Stimulated activated CD8-positive, alpha-beta memory T cell treated with anti-CD3 and anti-CD28 coated beads, Interleukin-12 subunit alpha, Interleukin-12 subunit beta, amount 100 ng/mL, for 1 hour (primary cell): ENCODE data around the gene CABP2.

Experiments
- DNase-seq: peaks from one replicate; pipeline ENCODE4 v3.0.0-alpha.2; 2020; ENCODE audit warnings: low read depth

CABP2 gene

GRCh38 chr11:67507864-67508485, 15.3 kb downstream of the CABP2 start, which contains the start of gene CDK2AP2:
Gene CDK2AP2 (minus strand): TSS chr11:67508162. CDS start chr11:67508082, 80 bp downstream.
- peak; percentile 94 for DNase-seq

GRCh38 chr11:67507242-67507863, 15.9 kb downstream of the CABP2 start:
- DNase-seq = no peak

GRCh38 chr11:67506426-67507051, 16.7 kb downstream of the CABP2 start:
- DNase-seq = no peak

- DNase-seq = peak; percentile 80
Measured at GRCh38 chr11:67505605-67506396, 17.4 kb downstream of the CABP2 start.

- DNase-seq = peak; percentile 59
Measured at GRCh38 chr11:67504950-67505581, 18.2 kb downstream of the CABP2 start, which contains the start of gene PITPNM1. Gene PITPNM1 (minus strand): TSS chr11:67505363. CDS start chr11:67504180, 1,183 bp downstream.

- no peak for DNase-seq
Measured at GRCh38 chr11:67504005-67504949, 19.0 kb downstream of the CABP2 start.

- DNase-seq = no peak
Measured at GRCh38 chr11:67503119-67504004, 19.9 kb downstream of the CABP2 start.

GRCh38 chr11:67502328-67502979, 20.8 kb downstream of the CABP2 start:
- DNase-seq = no peak

GRCh38 chr11:67501854-67502253, 21.4 kb downstream of the CABP2 start:
- DNase-seq = no peak

- DNase-seq = no peak
Measured at GRCh38 chr11:67500831-67501715, 22.2 kb downstream of the CABP2 start.

- no peak for DNase-seq
Measured at GRCh38 chr11:67500484-67500821, 22.8 kb downstream of the CABP2 start.

GRCh38 chr11:67499808-67500483, 23.3 kb downstream of the CABP2 start:
- no peak for DNase-seq

GRCh38 chr11:67498544-67498972, 24.7 kb downstream of the CABP2 start:
- DNase-seq = no peak

- no peak for DNase-seq
Measured at GRCh38 chr11:67497656-67498291, 25.5 kb downstream of the CABP2 start.

GRCh38 chr11:67496113-67496512, 27.1 kb downstream of the CABP2 start:
- no peak for DNase-seq

- DNase-seq = no peak
Measured at GRCh38 chr11:67495234-67496005, 27.8 kb downstream of the CABP2 start.
